Large intestine (tissue), 12 donors: ENCODE results near the gene IGF2BP2. TPM values are rescaled to one million over a fixed set of nuclear protein-coding genes. Genes with fewer than 3 reads are reported as not detected.

Experiments
- DNase-seq, 2 donors: peaks; one replicate each; pipeline versions ENCODE4 v3.0.0 to v3.0.0-alpha.2; 2013
- H3K27ac ChIP-seq: one replicate; pipeline ENCODE4 v1.5.1; 2013; ENCODE audit warnings: low read length
- H3K27me3 ChIP-seq: 2 replicates; pipeline ENCODE4 v1.6.1; 2013; ENCODE audit warnings: low read length; ENCODE audit not compliant: control insufficient read depth, insufficient read depth
- H3K36me3 ChIP-seq: 2 replicates; pipeline ENCODE4 v1.6.1; 2013; ENCODE audit warnings: low read length; ENCODE audit not compliant: control insufficient read depth, insufficient read depth
- H3K4me1 ChIP-seq: one replicate; pipeline ENCODE4 v1.6.1; 2013; ENCODE audit warnings: low read length; ENCODE audit not compliant: control insufficient read depth, insufficient read depth
- H3K4me3 ChIP-seq: one replicate; pipeline ENCODE4 v1.5.1; 2013; ENCODE audit warnings: low read length
- H3K9me3 ChIP-seq: one replicate; pipeline ENCODE4 v1.6.1; 2013; ENCODE audit warnings: mild to moderate bottlenecking, low read depth, low read length, moderate library complexity; ENCODE audit not compliant: control insufficient read depth
- WGBS: methylation state at CpG from one replicate; pipeline ENCODE4 v1.1.5; 2013; ENCODE audit warnings: low lambda C conversion rate; ENCODE audit not compliant: insufficient coverage; 5-methylcytosine and 5-hydroxymethylcytosine counted together
- long read RNA-seq, 11 donors: transcript quantifications; one replicate each; lab custom pipeline, GENCODE V29; 2026
- polyA plus RNA-seq: library from polyadenylated mRNA; unstranded; fragments of 120-200 nt; gene quantifications from one replicate; pipeline ENCODE4 v1.2.1, GENCODE V29; 2013

Gene IGF2BP2
- 87.7 TPM for polyA plus RNA-seq
- long read RNA-seq, donor 1, partial matches to known transcripts, result 0 of 3 reads
- long read RNA-seq, donor 1, other reads (novel, unspliced or antisense), result 0 of 3 reads
- long read RNA-seq, donor 2, transcript IGF2BP2-201 (15 exons, 3,291 nt), result major isoform, 7 of 25 reads
- long read RNA-seq, donor 2, transcript IGF2BP2-202 (16 exons, 3,688 nt), result minor isoform, 5 of 25 reads
- long read RNA-seq, donor 2, partial matches to known transcripts, result 11 of 25 reads
- long read RNA-seq, donor 2, other reads (novel, unspliced or antisense), result 0 of 25 reads
- long read RNA-seq, donor 3, result 0 reads
- long read RNA-seq, donor 4, partial matches to known transcripts, result 0 of 1 reads
- long read RNA-seq, donor 4, other reads (novel, unspliced or antisense), result 0 of 1 reads
- long read RNA-seq, donor 5, transcript IGF2BP2-202 (16 exons, 3,688 nt), result major isoform, 5 of 9 reads
- long read RNA-seq, donor 5, partial matches to known transcripts, result 0 of 9 reads
- long read RNA-seq, donor 5, other reads (novel, unspliced or antisense), result 0 of 9 reads
- long read RNA-seq, donor 6, transcript IGF2BP2-202 (16 exons, 3,688 nt), result major isoform, 6 of 92 reads
- long read RNA-seq, donor 6, transcript IGF2BP2-201 (15 exons, 3,291 nt), result minor isoform, 5 of 92 reads
- long read RNA-seq, donor 6, partial matches to known transcripts, result 80 of 92 reads
- long read RNA-seq, donor 6, other reads (novel, unspliced or antisense), result 0 of 92 reads
- long read RNA-seq, donor 7, partial matches to known transcripts, result 7 of 11 reads
- long read RNA-seq, donor 7, other reads (novel, unspliced or antisense), result 0 of 11 reads
- long read RNA-seq, donor 8, transcript IGF2BP2-202 (16 exons, 3,688 nt), result major isoform, 6 of 21 reads
- long read RNA-seq, donor 8, partial matches to known transcripts, result 14 of 21 reads
- long read RNA-seq, donor 8, other reads (novel, unspliced or antisense), result 0 of 21 reads
- long read RNA-seq, donor 9, partial matches to known transcripts, result 6 of 11 reads
- long read RNA-seq, donor 9, other reads (novel, unspliced or antisense), result 0 of 11 reads
- long read RNA-seq, donor 10, transcript IGF2BP2-202 (16 exons, 3,688 nt), result major isoform, 7 of 12 reads
- long read RNA-seq, donor 10, partial matches to known transcripts, result 0 of 12 reads
- long read RNA-seq, donor 10, other reads (novel, unspliced or antisense), result 0 of 12 reads
- long read RNA-seq, donor 11, partial matches to known transcripts, result 0 of 7 reads
- long read RNA-seq, donor 11, other reads (novel, unspliced or antisense), result 0 of 7 reads

GRCh38 chr3:185825006-185825638 lies at the start of gene IGF2BP2:
TSS of gene IGF2BP2 (minus strand) at chr3:185825042. CDS start at chr3:185824960, 82 bp downstream.
- peak; percentile 89 to 95 for DNase-seq
- Histone ChIP-seq H3K27me3 (no peaks in the 10 kb centered on the region), H3K36me3 (peaks cover 8% of the 10 kb centered on the region)

GRCh38 chr3:185874119-185874518 lies 49.3 kb upstream of the IGF2BP2 start:
- DNase-seq, result no peak
- H3K4me3 ChIP-seq, result no peak overlapping the region
- H3K27me3 ChIP-seq, result no peaks in the 10 kb centered on the region
- WGBS, result no CpG with 5 or more reads among the region's 9 CpGs
- H3K4me1 ChIP-seq, result no peaks in the 10 kb centered on the region
- H3K27ac ChIP-seq, result no peak overlapping the region
- no peaks in the 10 kb centered on the region for H3K36me3 ChIP-seq
- no peaks in the 10 kb centered on the region for H3K9me3 ChIP-seq

More at GRCh38 chr3:185825006-185825638, at the start of gene IGF2BP2:
- peak within 1 kb of the TSS; percentile 98 for H3K4me3 ChIP-seq
- no CpG with 5 or more reads among the region's 96 CpGs for WGBS
- peaks cover 3% of the 10 kb centered on the region for H3K4me1 ChIP-seq
- H3K9me3 ChIP-seq, result no peaks in the 10 kb centered on the region
- H3K27ac ChIP-seq, result peak within 1 kb of the TSS; percentile 99

- H3K27ac ChIP-seq, result no peak overlapping the region
- H3K4me1 ChIP-seq, result no peaks in the 10 kb centered on the region
- no peaks in the 10 kb centered on the region for H3K27me3 ChIP-seq
- H3K36me3 ChIP-seq, result no peaks in the 10 kb centered on the region
- no CpG with 5 or more reads among the region's 2 CpGs for WGBS
- no peak overlapping the region for H3K4me3 ChIP-seq
- no peaks in the 10 kb centered on the region for H3K9me3 ChIP-seq
- no peak for DNase-seq
Measured at GRCh38 chr3:185867650-185868049, 42.8 kb upstream of the IGF2BP2 start.

GRCh38 chr3:185866995-185867394 lies 42.2 kb upstream of the IGF2BP2 start:
- H3K9me3 ChIP-seq, result no peaks in the 10 kb centered on the region
- no peaks in the 10 kb centered on the region for H3K36me3 ChIP-seq
- H3K4me1 ChIP-seq, result no peaks in the 10 kb centered on the region
- no peaks in the 10 kb centered on the region for H3K27me3 ChIP-seq
- H3K27ac ChIP-seq, result no peak overlapping the region
- DNase-seq, result no peak
- no peak overlapping the region for H3K4me3 ChIP-seq

GRCh38 chr3:185866555-185866954 lies 41.7 kb upstream of the IGF2BP2 start:
- H3K27ac ChIP-seq, result no peak overlapping the region
- peak; percentile 5 to 14 for DNase-seq
- no peaks in the 10 kb centered on the region for H3K9me3 ChIP-seq
- no peak overlapping the region for H3K4me3 ChIP-seq
- no CpG with 5 or more reads among the region's 1 CpG for WGBS
- H3K36me3 ChIP-seq, result no peaks in the 10 kb centered on the region
- no peaks in the 10 kb centered on the region for H3K4me1 ChIP-seq
- H3K27me3 ChIP-seq, result no peaks in the 10 kb centered on the region

- Histone ChIP-seq H3K4me3 (no peak overlapping the region), H3K36me3 (no peaks in the 10 kb centered on the region), H3K27me3 (no peaks in the 10 kb centered on the region), H3K4me1 (no peaks in the 10 kb centered on the region), H3K27ac (no peak overlapping the region), H3K9me3 (no peaks in the 10 kb centered on the region)
- DNase-seq, result no peak
- no CpG with 5 or more reads among the region's 1 CpG for WGBS
Measured at GRCh38 chr3:185865247-185865646, 40.4 kb upstream of the IGF2BP2 start.

GRCh38 chr3:185864767-185865166 lies 39.9 kb upstream of the IGF2BP2 start:
- Histone ChIP-seq H3K36me3 (no peaks in the 10 kb centered on the region), H3K4me1 (no peaks in the 10 kb centered on the region), H3K9me3 (no peaks in the 10 kb centered on the region), H3K27me3 (no peaks in the 10 kb centered on the region), H3K27ac (no peak overlapping the region), H3K4me3 (no peak overlapping the region)
- no peak for DNase-seq
- 100% methylated on average over 1 of the region's 3 CpGs for WGBS

GRCh38 chr3:185862920-185863319 lies 38.1 kb upstream of the IGF2BP2 start:
- Histone ChIP-seq H3K27me3 (no peaks in the 10 kb centered on the region), H3K36me3 (no peaks in the 10 kb centered on the region), H3K4me1 (peaks cover 3% of the 10 kb centered on the region), H3K27ac (no peak overlapping the region), H3K9me3 (no peaks in the 10 kb centered on the region), H3K4me3 (no peak overlapping the region)
- WGBS, result 100% methylated on average over 4 of the region's 4 CpGs
- DNase-seq, result no peak

GRCh38 chr3:185859294-185859972 lies 34.6 kb upstream of the IGF2BP2 start:
- Histone ChIP-seq H3K36me3 (no peaks in the 10 kb centered on the region), H3K9me3 (peaks cover 7% of the 10 kb centered on the region), H3K4me1 (peaks cover 3% of the 10 kb centered on the region), H3K27me3 (no peaks in the 10 kb centered on the region), H3K27ac (no peak overlapping the region), H3K4me3 (no peak overlapping the region)
- no CpG with 5 or more reads among the region's 4 CpGs for WGBS
- no peak for DNase-seq
